Upper lobe of left lung (tissue), 6 donors: ENCODE results near the gene NANOS2. TPM values are rescaled to one million over a fixed set of nuclear protein-coding genes. Genes with fewer than 3 reads are reported as not detected.

ENCODE experiments used
- ATAC-seq, 2 donors: fragments of 200-7000 bp; cut with Tn5 transposase; one replicate each; pipeline ENCODE4 v1.9.1; 2022; ENCODE audit warnings: mild to moderate bottlenecking in 2 of 2, moderate library complexity in 2 of 2; ENCODE audit not compliant: low FRiP score in 2 of 2
- DNase-seq, 2 donors: peaks; one replicate each; pipeline ENCODE4 v3.0.0-alpha.2; 2019 to 2020
- H3K27ac ChIP-seq, 4 donors: fragments of 200-600 bp; sonication (generic); one replicate each; pipeline ENCODE4 v1.5.1; 2016 to 2019
- H3K27me3 ChIP-seq, 4 donors: fragments of 200-600 bp; sonication (generic); one replicate each; pipeline ENCODE4 v1.5.1; 2017 to 2019
- H3K36me3 ChIP-seq, 4 donors: fragments of 200-600 bp; sonication (generic); one replicate each; pipeline ENCODE4 v1.5.1; 2016 to 2019
- H3K4me1 ChIP-seq, 4 donors: fragments of 200-600 bp; sonication (generic); one replicate each; pipeline ENCODE4 v1.5.1; 2018 to 2019
- H3K4me3 ChIP-seq, 4 donors: fragments of 200-600 bp; sonication (generic); one replicate each; pipeline ENCODE4 v1.5.1; 2017 to 2019; ENCODE audit warnings: mild to moderate bottlenecking in 2 of 4, moderate library complexity in 1 of 4
- H3K9me3 ChIP-seq, 4 donors: fragments of 200-600 bp; sonication (generic); one replicate each; pipeline ENCODE4 v1.5.1; 2018 to 2019
- CTCF ChIP-seq, 6 experiments: fragments of 450-650 bp in 4 of 6; fragments of 200-600 bp in 2 of 6; sonication (generic) in 2 of 6; IDR thresholded peaks; one replicate each; pipeline ENCODE4 v1.5.1; 2016 to 2019; ENCODE audit warnings: antibody characterized with exemption in 6 of 6
- EP300 ChIP-seq, 4 donors: sonication (generic); formaldehyde crosslinking; IDR thresholded peaks; one replicate each; pipeline ENCODE4 v1.5.1; 2017; ENCODE audit warnings: antibody characterized with exemption in 4 of 4, control low read depth in 2 of 4
- POLR2A ChIP-seq, 4 donors: fragments of 450-650 bp; IDR thresholded peaks; one replicate each; pipeline ENCODE4 v1.5.1; 2016 to 2017; ENCODE audit warnings: antibody characterized with exemption in 4 of 4, mild to moderate bottlenecking in 2 of 4
- POLR2AphosphoS5 ChIP-seq, 2 donors: sonication (generic); formaldehyde crosslinking; IDR thresholded peaks; one replicate each; pipeline ENCODE4 v1.5.1; 2017; ENCODE audit warnings: antibody characterized with exemption in 2 of 2
- WGBS, 2 donors: methylation state at CpG; one replicate each; pipeline ENCODE4 v1.1.5; 2017 to 2018; 5-methylcytosine and 5-hydroxymethylcytosine counted together
- total RNA-seq, 6 donors: library from RNA; depleted of rRNA in 4 of 6; stranded (reverse); fragments of >200 nt in 4 of 6; gene quantifications; one replicate each; pipeline versions ENCODE4 v1.1.0 to v1.2.1, GENCODE V29; 2016 to 2021
- donor health status: DM: no; HTN: no; CAD: no; lungs with moderate emphysema.
- donor health status: DM: no; HTN: yes; CAD: no; lungs with severe emphysema.

NANOS2 gene
- not detected for total RNA-seq

- no peaks in the 10 kb centered on the region for H3K36me3 ChIP-seq
- WGBS, 2 donors = 33 to 67% methylated on average over 19 to 43 of the region's 44 CpGs
- DNase-seq (peak in 1 of 2 donors; percentile 67), ATAC-seq (peak; percentile 40 to 45)
- no peak within 1 kb of the TSS for H3K27ac ChIP-seq
- no peak within 1 kb of the TSS for H3K4me3 ChIP-seq
- H3K9me3 ChIP-seq = no peaks in the 10 kb centered on the region
- H3K27me3 ChIP-seq = no peaks in the 10 kb centered on the region
- H3K4me1 ChIP-seq = no peaks in the 10 kb centered on the region
- TF ChIP-seq EP300 (IDR thresholded peaks at IDR 0.05) (no peak), CTCF (IDR thresholded peaks at IDR 0.05) (peak in 2 of 6 experiments; percentile 8 to 12), POLR2A (IDR thresholded peaks at IDR 0.05) (no peak), POLR2AphosphoS5 (IDR thresholded peaks at IDR 0.05) (no peak)
These were observed at the start of gene NANOS2 for GRCh38 chr19:45913874-45914830. Gene NANOS2 (minus strand): TSS chr19:45914778. CDS start chr19:45914693, 85 bp downstream.

GRCh38 chr19:45962021-45962420 lies 47.4 kb upstream of the NANOS2 start:
- WGBS, 2 donors = 82 to 87% methylated on average over 15 of the region's 15 CpGs
- peak overlapping the region in 3 of 4 donors; percentile 6 to 87 (median 81) for H3K27ac ChIP-seq
- TF ChIP-seq POLR2A (IDR thresholded peaks at IDR 0.05) (no peak), EP300 (IDR thresholded peaks at IDR 0.05) (no peak), POLR2AphosphoS5 (IDR thresholded peaks at IDR 0.05) (no peak), CTCF (IDR thresholded peaks at IDR 0.05) (no peak)

DNA sequence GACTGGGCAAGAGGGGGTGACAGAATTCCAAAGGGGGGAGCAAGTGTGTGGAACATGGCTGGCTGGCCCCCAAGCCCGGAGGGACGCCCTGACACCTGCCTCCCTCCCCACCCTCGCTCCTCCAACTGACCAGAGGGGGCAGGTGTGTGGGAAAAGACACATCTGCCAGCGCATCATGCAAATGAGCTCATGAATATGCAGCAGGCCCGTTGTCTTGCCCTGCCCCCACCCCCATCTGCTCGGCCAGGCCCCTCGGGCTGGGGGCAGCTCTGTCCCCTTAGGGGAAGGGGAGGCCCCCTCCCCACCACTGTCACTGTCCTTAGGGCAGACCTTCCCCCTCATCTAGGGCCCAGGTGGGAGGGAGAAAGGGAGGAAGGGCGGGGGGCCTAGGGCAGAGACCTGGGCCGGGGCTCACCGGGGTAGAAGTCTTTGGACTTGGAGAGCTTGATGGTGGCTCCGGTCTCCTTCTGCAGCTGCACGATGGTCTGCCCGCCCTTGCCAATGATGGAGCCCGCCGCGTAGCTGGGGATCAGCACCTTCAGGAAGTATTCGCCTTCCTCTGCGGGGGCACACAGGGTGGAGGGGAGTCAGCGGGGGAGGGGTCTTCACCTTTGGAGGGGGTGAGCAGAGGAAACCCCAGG lies 46.1 kb upstream of the NANOS2 start:
- ATAC-seq = no peak
- WGBS, 2 donors = 13 to 24% methylated on average over 10 to 13 of the region's 19 CpGs
- peak overlapping the region; percentile 74 to 87 (median 80) for H3K27ac ChIP-seq

More at GRCh38 chr19:45962021-45962420, 47.4 kb upstream of the NANOS2 start:
- ATAC-seq (no peak), DNase-seq (peak in 1 of 2 donors; percentile 43)
- no peaks in the 10 kb centered on the region for H3K27me3 ChIP-seq
- H3K36me3 ChIP-seq = no peaks in the 10 kb centered on the region
- H3K4me1 ChIP-seq = peaks cover 17 to 31% (median 25%) of the 10 kb centered on the region in 4 donors
- H3K4me3 ChIP-seq = no peak overlapping the region
- H3K9me3 ChIP-seq = no peaks in the 10 kb centered on the region

GRCh38 chr19:45959517-45960025 lies 45.0 kb upstream of the NANOS2 start:
- no peaks in the 10 kb centered on the region for H3K27me3 ChIP-seq
- TF ChIP-seq POLR2A (IDR thresholded peaks at IDR 0.05) (no peak), EP300 (IDR thresholded peaks at IDR 0.05) (no peak), POLR2AphosphoS5 (IDR thresholded peaks at IDR 0.05) (no peak), CTCF (IDR thresholded peaks at IDR 0.05) (no peak)
- H3K9me3 ChIP-seq = no peaks in the 10 kb centered on the region
- 63 to 74% methylated on average over 8 of the region's 8 CpGs for WGBS, 2 donors
- ATAC-seq = no peak
- no peak overlapping the region for H3K4me3 ChIP-seq
- no peak for DNase-seq
- H3K27ac ChIP-seq = peak overlapping the region; percentile 74 to 87 (median 80)
- peaks cover 24 to 45% (median 36%) of the 10 kb centered on the region in 4 donors for H3K4me1 ChIP-seq
- no peaks in the 10 kb centered on the region for H3K36me3 ChIP-seq

More for the DNA sequence above, 46.1 kb upstream of the NANOS2 start:
- H3K4me1 ChIP-seq = peaks cover 19 to 36% (median 30%) of the 10 kb centered on the region in 4 donors
- no peak overlapping the region for H3K4me3 ChIP-seq
- H3K27me3 ChIP-seq = no peaks in the 10 kb centered on the region
- TF ChIP-seq EP300 (IDR thresholded peaks at IDR 0.05) = no peak
- no peak for TF ChIP-seq POLR2AphosphoS5 (IDR thresholded peaks at IDR 0.05)
- no peak for TF ChIP-seq POLR2A (IDR thresholded peaks at IDR 0.05)
- no peak for TF ChIP-seq CTCF (IDR thresholded peaks at IDR 0.05)
- no peaks in the 10 kb centered on the region for H3K36me3 ChIP-seq
- peak in 1 of 2 donors; percentile 43 for DNase-seq
- no peaks in the 10 kb centered on the region for H3K9me3 ChIP-seq
